Nephron progenitor cell (in vitro differentiated cells): ENCODE measurements around the gene EDN2.

Source experiments
- DNase-seq: peaks from one replicate; pipeline ENCODE4 v3.0.0; 2021
- H3K27ac Mint-ChIP-seq: 2 replicates; pipeline ENCODE4 v1.8.0; 2021; ENCODE audit warnings: mild to moderate bottlenecking, moderate library complexity, mixed read lengths
- H3K27me3 Mint-ChIP-seq: 2 replicates; pipeline ENCODE4 v1.8.0; 2021; ENCODE audit warnings: mild to moderate bottlenecking, low read depth, mixed read lengths; ENCODE audit not compliant: poor library complexity
- H3K36me3 Mint-ChIP-seq: 2 replicates; pipeline ENCODE4 v1.8.0; 2021; ENCODE audit warnings: low read depth, mixed read lengths
- H3K4me1 Mint-ChIP-seq: 2 replicates; pipeline ENCODE4 v1.8.0; 2021; ENCODE audit warnings: mixed read lengths
- H3K4me3 Mint-ChIP-seq: 2 replicates; pipeline ENCODE4 v1.8.0; 2021; ENCODE audit warnings: mild to moderate bottlenecking, moderate library complexity, mixed read lengths
- H3K9me3 Mint-ChIP-seq: 2 replicates; pipeline ENCODE4 v1.8.0; 2021; ENCODE audit warnings: mild to moderate bottlenecking, moderate library complexity, mixed read lengths
- TF ChIP-seq, protein P1 (sequence below): fragments of 200-600 bp; sonication (generic); IDR thresholded peaks from 2 replicates; pipeline ENCODE4 v1.5.0; 2021; ENCODE audit warnings: antibody characterized with exemption

Gene EDN2

DNA sequence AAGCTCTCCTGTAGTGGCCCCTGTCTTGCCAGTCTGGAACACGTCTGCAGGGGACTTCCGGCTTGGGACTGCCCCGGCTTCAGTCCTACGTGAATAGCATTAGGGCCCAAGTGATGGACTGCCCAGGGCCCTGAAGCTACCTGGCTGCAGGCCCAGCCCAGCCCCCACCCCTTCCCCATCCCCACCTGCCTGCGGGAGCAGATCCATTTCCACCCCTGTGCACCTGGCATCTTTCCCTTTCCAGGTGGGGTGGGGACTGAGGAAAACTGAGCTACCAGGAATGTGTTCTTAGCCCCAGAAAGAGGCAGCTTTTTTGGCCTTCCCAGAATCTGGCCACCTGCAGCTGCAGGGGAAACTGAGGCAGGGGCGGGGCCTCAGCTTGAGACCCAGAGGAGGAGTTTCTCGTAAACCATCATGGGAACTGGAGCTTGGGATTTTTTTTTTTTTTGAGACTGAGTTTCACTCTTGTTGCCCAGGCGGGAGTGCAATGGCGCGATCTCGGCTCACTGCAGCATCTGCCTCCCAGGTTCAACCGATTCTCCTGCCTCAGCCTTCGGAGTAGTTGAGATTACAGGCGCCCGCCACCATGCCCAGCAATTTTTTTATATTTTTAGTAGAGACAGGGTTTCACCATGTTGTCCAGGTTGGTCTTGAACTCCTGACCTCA lies 3.2 kb downstream of the EDN2 start:
- Mint-ChIP-seq H3K27ac (no peak overlapping the region), H3K4me1 (peaks cover 45% of the 10 kb centered on the region), H3K27me3 (peaks cover 15% of the 10 kb centered on the region), H3K9me3 (no peaks in the 10 kb centered on the region), H3K36me3 (no peaks in the 10 kb centered on the region), H3K4me3 (no peak overlapping the region)
- TF ChIP-seq, protein P1, sequence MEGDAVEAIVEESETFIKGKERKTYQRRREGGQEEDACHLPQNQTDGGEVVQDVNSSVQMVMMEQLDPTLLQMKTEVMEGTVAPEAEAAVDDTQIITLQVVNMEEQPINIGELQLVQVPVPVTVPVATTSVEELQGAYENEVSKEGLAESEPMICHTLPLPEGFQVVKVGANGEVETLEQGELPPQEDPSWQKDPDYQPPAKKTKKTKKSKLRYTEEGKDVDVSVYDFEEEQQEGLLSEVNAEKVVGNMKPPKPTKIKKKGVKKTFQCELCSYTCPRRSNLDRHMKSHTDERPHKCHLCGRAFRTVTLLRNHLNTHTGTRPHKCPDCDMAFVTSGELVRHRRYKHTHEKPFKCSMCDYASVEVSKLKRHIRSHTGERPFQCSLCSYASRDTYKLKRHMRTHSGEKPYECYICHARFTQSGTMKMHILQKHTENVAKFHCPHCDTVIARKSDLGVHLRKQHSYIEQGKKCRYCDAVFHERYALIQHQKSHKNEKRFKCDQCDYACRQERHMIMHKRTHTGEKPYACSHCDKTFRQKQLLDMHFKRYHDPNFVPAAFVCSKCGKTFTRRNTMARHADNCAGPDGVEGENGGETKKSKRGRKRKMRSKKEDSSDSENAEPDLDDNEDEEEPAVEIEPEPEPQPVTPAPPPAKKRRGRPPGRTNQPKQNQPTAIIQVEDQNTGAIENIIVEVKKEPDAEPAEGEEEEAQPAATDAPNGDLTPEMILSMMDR = no peak
- no peak for DNase-seq

DNA sequence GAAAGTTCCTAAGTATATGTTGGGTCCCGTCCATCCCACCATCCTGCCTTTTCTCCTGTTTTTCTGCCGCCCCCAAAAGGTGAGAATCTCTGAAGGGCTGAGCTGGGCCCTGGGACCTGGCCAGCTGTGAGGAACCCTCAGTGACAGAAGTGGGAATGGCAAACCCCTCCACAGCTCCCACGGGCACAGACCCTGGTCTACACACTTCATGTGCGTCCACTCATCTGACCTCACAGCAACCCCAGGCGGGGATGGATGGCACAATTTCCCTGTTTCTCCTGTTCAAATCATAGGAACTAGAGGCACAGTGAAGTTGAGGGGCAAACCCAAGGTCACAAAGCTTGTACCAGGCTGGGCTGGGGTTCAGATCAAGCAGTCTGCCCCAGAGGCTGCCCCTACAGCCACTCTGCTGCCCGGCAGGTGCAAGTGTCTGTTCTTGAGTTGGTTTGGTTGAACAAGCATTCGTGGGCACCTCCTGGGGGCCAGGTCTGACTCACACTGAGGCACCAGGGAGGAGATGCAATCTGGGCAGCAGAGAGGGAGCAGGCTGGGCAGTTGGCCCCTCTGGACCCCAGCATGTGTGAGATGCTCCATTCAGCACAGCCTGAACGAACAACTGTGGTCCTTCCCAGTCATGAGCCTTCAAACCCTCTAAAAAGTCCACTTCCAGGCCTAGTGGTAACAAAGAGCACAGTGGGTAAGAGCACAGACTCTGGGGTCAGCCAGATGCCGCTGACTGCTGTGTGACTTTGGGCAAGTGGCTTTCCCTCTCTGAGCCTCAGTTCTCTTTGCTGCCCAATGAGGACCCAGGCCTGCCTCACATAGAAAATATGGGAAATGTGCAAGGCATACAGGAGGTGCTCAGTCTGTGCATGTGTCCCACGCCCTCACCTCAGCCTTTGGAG lies 4.0 kb downstream of the EDN2 start:
- Mint-ChIP-seq H3K4me3 (no peak overlapping the region), H3K27me3 (peaks cover 15% of the 10 kb centered on the region), H3K9me3 (no peaks in the 10 kb centered on the region), H3K36me3 (no peaks in the 10 kb centered on the region), H3K27ac (no peak overlapping the region), H3K4me1 (peaks cover 47% of the 10 kb centered on the region)
- TF ChIP-seq, protein P1 = no peak
- DNase-seq = no peak

DNA sequence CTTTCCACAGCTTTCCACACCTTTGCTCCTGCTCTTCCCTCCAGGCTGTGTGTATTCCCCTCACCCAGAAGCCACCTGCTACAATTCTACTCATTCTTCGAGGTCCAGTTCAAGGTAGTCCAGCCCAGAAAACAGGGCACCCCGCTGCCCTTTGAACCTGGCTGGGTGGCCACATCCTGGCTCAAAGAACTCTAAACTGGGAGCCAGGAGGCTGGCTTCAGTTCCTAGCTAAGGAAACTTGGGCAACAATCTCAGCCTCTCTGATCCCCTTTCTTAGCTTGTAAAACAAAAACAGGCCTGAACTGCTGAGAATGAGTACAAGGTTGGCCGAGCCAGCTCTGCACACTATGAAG lies 4.7 kb downstream of the EDN2 start:
- H3K4me1 Mint-ChIP-seq = peaks cover 52% of the 10 kb centered on the region
- H3K36me3 Mint-ChIP-seq = no peaks in the 10 kb centered on the region
- H3K27ac Mint-ChIP-seq = no peak overlapping the region
- DNase-seq = no peak
- H3K27me3 Mint-ChIP-seq = peaks cover 19% of the 10 kb centered on the region
- H3K9me3 Mint-ChIP-seq = no peaks in the 10 kb centered on the region
- TF ChIP-seq, protein P1 = no peak
- no peak overlapping the region for H3K4me3 Mint-ChIP-seq

DNA sequence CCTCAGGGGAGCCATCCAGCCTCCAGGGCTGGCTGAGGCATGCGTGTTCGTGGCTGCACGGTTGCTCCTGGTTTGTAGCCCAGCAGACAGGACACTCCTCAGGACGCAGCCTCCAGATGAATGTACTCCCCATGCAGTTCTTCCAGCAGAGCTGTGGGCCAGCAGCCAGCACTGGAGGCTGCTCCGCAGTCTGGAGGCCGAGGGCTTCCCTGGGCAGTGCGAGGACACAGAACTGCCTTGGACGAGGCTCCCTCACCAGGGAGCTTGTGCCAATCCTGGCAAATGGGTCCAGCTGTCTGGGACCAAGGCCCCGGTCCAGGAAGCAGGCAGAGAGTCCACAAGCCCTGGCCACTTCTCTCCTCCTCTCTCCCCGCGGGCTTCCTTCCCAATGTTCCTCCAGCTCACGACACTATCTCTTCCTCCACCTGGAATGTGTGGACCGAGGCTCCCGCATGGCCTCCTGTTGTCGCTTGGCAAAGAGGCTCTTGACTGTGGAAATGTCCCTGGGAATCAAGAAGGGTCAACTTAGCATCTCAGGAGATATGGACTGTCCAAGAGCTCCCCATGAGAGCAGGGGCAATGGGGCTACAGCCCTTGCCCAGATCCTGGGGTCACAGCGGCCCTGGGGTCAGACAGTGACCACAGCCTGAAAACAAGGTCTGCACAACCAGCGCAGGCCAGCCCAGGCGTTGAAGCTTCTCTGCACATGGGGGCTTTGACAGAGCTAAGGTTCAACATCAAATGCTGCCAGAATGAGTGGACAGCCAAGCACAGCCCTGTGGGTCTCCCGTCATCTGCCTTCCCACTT lies 5.3 kb downstream of the EDN2 start:
- H3K9me3 Mint-ChIP-seq = no peaks in the 10 kb centered on the region
- no peak overlapping the region for H3K4me3 Mint-ChIP-seq
- peaks cover 19% of the 10 kb centered on the region for H3K27me3 Mint-ChIP-seq
- H3K4me1 Mint-ChIP-seq = peaks cover 53% of the 10 kb centered on the region
- no peaks in the 10 kb centered on the region for H3K36me3 Mint-ChIP-seq
- H3K27ac Mint-ChIP-seq = no peak overlapping the region
- TF ChIP-seq, protein P1 = no peak
- DNase-seq = no peak

DNA sequence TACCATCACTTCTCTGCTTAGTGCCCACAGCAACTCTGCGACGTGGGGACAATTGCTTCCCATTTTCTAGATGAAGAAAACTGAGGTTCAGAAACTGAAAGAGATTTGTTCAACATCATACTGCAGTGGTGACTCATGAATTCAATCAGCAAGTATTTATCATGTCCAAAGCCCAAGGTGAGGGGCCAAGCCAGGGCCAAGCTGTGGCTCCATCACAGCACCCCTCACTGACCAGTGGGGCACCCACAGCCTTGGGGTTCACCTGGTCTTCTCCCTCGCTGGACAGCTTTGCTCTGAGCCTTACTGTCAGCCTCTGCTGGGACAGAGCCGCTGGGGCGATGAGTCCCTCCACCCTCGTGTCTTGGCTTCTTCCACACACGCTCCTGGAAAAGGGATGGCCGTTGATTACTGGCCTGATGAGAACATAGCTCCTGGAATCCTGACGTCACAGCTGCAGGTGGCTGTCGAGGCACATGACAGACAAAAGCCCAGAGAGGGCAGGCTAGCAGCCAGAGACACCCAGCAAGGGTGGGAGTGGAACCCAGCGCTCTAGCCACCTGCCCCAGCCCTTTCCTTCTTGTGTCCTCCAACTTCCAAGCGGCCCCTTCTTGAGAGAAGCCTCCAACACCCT lies 6.2 kb downstream of the EDN2 start:
- Mint-ChIP-seq H3K27me3 (peaks cover 16% of the 10 kb centered on the region), H3K36me3 (no peaks in the 10 kb centered on the region), H3K9me3 (no peaks in the 10 kb centered on the region), H3K4me3 (no peak overlapping the region), H3K27ac (no peak overlapping the region), H3K4me1 (peaks cover 54% of the 10 kb centered on the region)
- no peak for DNase-seq
- TF ChIP-seq, protein P1 = no peak
